ENCODE results near the gene RNF31. TPM values are rescaled to one million over a fixed set of nuclear protein-coding genes. Genes with fewer than 3 reads are reported as not detected.

The RNF31 gene
- total and polyA plus RNA-seq, 2 of the 13 experiments (the other 11 are each of a cell fraction or from before 2014, with no cell fraction given) = 48.2 to 86.8 TPM

GRCh38 chr14:24098229-24098926 lies 48.9 kb upstream of the RNF31 start (continued):
- TF ChIP-seq MAFG (CRISPR knock-in tag; IDR thresholded peaks at IDR 0.05) (no peak), PAF1 (CRISPR knock-in tag; IDR thresholded peaks at IDR 0.05) (peak; percentile 85; the same call in 1 of the 2 replicates), TAF15 (IDR thresholded peaks at IDR 0.05; ENCODE audit: low read depth, low read length, poor library complexity, severe bottlenecking) (peak; percentile 74), ZNF337 (CRISPR knock-in tag; IDR thresholded peaks at IDR 0.05; ENCODE audit: borderline replicate concordance, low read depth) (no peak), ZNF503 (CRISPR knock-in tag; IDR thresholded peaks at IDR 0.05) (no peak), TOPORS (CRISPR knock-in tag; IDR thresholded peaks at IDR 0.05) (no peak), ZNF225 (CRISPR knock-in tag; IDR thresholded peaks at IDR 0.05) (peak; percentile 92), ZNF557 (CRISPR knock-in tag; IDR thresholded peaks at IDR 0.05) (no peak), ZBTB2 (CRISPR knock-in tag; IDR thresholded peaks at IDR 0.05; ENCODE audit: low read depth) (no peak), CREB3 (CRISPR knock-in tag; IDR thresholded peaks at IDR 0.05) (no peak), KDM2A (CRISPR knock-in tag; IDR thresholded peaks at IDR 0.05; ENCODE audit: borderline replicate concordance, low read depth) (peak; percentile 29; the same call in 1 of the 2 replicates), KMT2B (CRISPR knock-in tag; IDR thresholded peaks at IDR 0.05) (no peak), ZNF350 (CRISPR knock-in tag; IDR thresholded peaks at IDR 0.05; ENCODE audit: borderline replicate concordance, low read depth) (0 out of 2 replicates have a peak, but pooled peaks have one; percentile 57), ZNF580 (CRISPR knock-in tag; IDR thresholded peaks at IDR 0.05; ENCODE audit: borderline replicate concordance, low read depth) (no peak), HOXD1 (CRISPR knock-in tag; IDR thresholded peaks at IDR 0.05) (0 out of 2 replicates have a peak, but pooled peaks have one; percentile 72), ZNF724P (CRISPR knock-in tag; IDR thresholded peaks at IDR 0.05; ENCODE audit: borderline replicate concordance) (no peak), ZNF10 (CRISPR knock-in tag; IDR thresholded peaks at IDR 0.05; ENCODE audit: borderline replicate concordance, low read depth) (peak; percentile 82), TERF1 (CRISPR knock-in tag; IDR thresholded peaks at IDR 0.05) (no peak), TCF7L2 (IDR thresholded peaks at IDR 0.05; ENCODE audit: low read depth, low read length) (no peak), NCOA5 (CRISPR knock-in tag; IDR thresholded peaks at IDR 0.05) (peak; percentile 83; the same call in 1 of the 2 replicates), UBTF (CRISPR knock-in tag; IDR thresholded peaks at IDR 0.05) (peak; percentile 39; the same call in 1 of the 2 replicates)

Data from HepG2 (cell line).